HEK293 (cell line): ENCODE data around the gene EML4.

Experiments used
- CTCF ChIA-PET: fragments of 350-600 bp; formaldehyde crosslinking; extraction: SDS; loops from one replicate; lab custom pipeline; 2021; ENCODE audit warnings: antibody characterized with exemption; lab: Yijun Ruan, JAX
- POLR2A ChIA-PET: fragments of 300-600 bp; formaldehyde crosslinking; extraction: SDS; loops from one replicate; lab custom pipeline; 2020; ENCODE audit warnings: antibody characterized with exemption, inconsistent platforms; lab: Yijun Ruan, JAX
- H3K27ac ChIP-seq: fragments of 200-500 bp; sonication (Bioruptor generic); 2 replicates; pipeline ENCODE4 v1.5.1; 2014; ENCODE audit warnings: low read depth, low read length, control low read depth, inconsistent platforms; ENCODE audit errors: extremely low read depth
- H3K36me3 ChIP-seq, 2 experiments: fragments of 200-500 bp in 1 of 2; sonication (Bioruptor generic) in 1 of 2; 1 replicate in 1 of 2; 2 replicates in 1 of 2; pipeline ENCODE4 v1.5.1; 2014 to 2017; ENCODE audit warnings: inconsistent platforms in 2 of 2, low read length in 2 of 2; ENCODE audit not compliant: control insufficient read depth in 2 of 2, insufficient read depth in 1 of 2
- H3K4me1 ChIP-seq: fragments of 200-500 bp; sonication (Bioruptor generic); 2 replicates; pipeline ENCODE4 v1.5.1; 2014; ENCODE audit warnings: mild to moderate bottlenecking, low read length, inconsistent platforms; ENCODE audit not compliant: control insufficient read depth, insufficient read depth
- H3K4me3 ChIP-seq: 2 replicates; pipeline ENCODE4 v1.5.1; 2011; ENCODE audit warnings: low read depth, mild to moderate bottlenecking, control low read depth, low read length, moderate library complexity
- H3K9me3 ChIP-seq: fragments of 200-500 bp; sonication (Bioruptor generic); 2 replicates; pipeline ENCODE4 v1.5.1; 2014; ENCODE audit warnings: low read depth, low read length, inconsistent platforms; ENCODE audit not compliant: control insufficient read depth, insufficient read depth
- ATF2 ChIP-seq: fragments of 450-650 bp; formaldehyde crosslinking; IDR thresholded peaks from 2 replicates; pipeline ENCODE4 v1.5.1; 2016; ENCODE audit warnings: missing biosample characterization, missing genetic modification characterization, low read depth
- GLIS1 ChIP-seq: fragments of 450-650 bp; formaldehyde crosslinking; IDR thresholded peaks from 2 replicates; pipeline ENCODE4 v1.5.1; 2016; ENCODE audit warnings: missing biosample characterization, missing genetic modification characterization
- HOXD13 ChIP-seq: sonication (generic); formaldehyde crosslinking; IDR thresholded peaks from 2 replicates; pipeline ENCODE4 v1.8.0; 2022; ENCODE audit warnings: missing genetic modification reagents, borderline replicate concordance
- KLF16 ChIP-seq: fragments of 450-650 bp; formaldehyde crosslinking; IDR thresholded peaks from 2 replicates; pipeline ENCODE4 v1.5.1; 2017; ENCODE audit warnings: missing biosample characterization, missing genetic modification characterization
- KLF17 ChIP-seq: fragments of 450-650 bp; formaldehyde crosslinking; IDR thresholded peaks from 2 replicates; pipeline ENCODE4 v1.5.1; 2016; ENCODE audit warnings: missing biosample characterization, missing genetic modification characterization
- PRDM10 ChIP-seq: fragments of 450-650 bp; formaldehyde crosslinking; IDR thresholded peaks from 2 replicates; pipeline ENCODE4 v1.5.1; 2016; ENCODE audit warnings: missing biosample characterization, missing genetic modification characterization
- REST ChIP-seq: fragments of 450-650 bp; formaldehyde crosslinking; IDR thresholded peaks from 2 replicates; pipeline ENCODE4 v1.5.1; 2016; ENCODE audit warnings: missing biosample characterization, missing genetic modification characterization
- ZBTB17 ChIP-seq: fragments of 450-650 bp; formaldehyde crosslinking; IDR thresholded peaks from 2 replicates; pipeline ENCODE4 v1.5.1; 2016; ENCODE audit warnings: missing biosample characterization, missing genetic modification characterization
- ZBTB49 ChIP-seq: fragments of 450-650 bp; formaldehyde crosslinking; IDR thresholded peaks from 2 replicates; pipeline ENCODE4 v1.5.1; 2016; ENCODE audit warnings: missing biosample characterization, missing genetic modification characterization, low read depth
- ZBTB6 ChIP-seq: fragments of 450-650 bp; formaldehyde crosslinking; IDR thresholded peaks from 2 replicates; pipeline ENCODE4 v1.5.1; 2017; ENCODE audit warnings: missing biosample characterization, missing genetic modification characterization
- ZFP3 ChIP-seq: fragments of 450-650 bp; formaldehyde crosslinking; IDR thresholded peaks from 2 replicates; pipeline ENCODE4 v1.5.1; 2016; ENCODE audit warnings: low read depth, missing biosample characterization, missing genetic modification characterization
- ZIC2 ChIP-seq: fragments of 450-650 bp; formaldehyde crosslinking; IDR thresholded peaks from 2 replicates; pipeline ENCODE4 v1.5.1; 2016; ENCODE audit warnings: missing biosample characterization, missing genetic modification characterization
- ZNF112 ChIP-seq: fragments of 450-650 bp; formaldehyde crosslinking; IDR thresholded peaks from 2 replicates; pipeline ENCODE4 v1.5.0; 2017; ENCODE audit warnings: missing biosample characterization, missing genetic modification characterization
- ZNF114 ChIP-seq: fragments of 450-650 bp; formaldehyde crosslinking; IDR thresholded peaks from 2 replicates; pipeline ENCODE4 v1.5.0; 2017; ENCODE audit warnings: missing biosample characterization, missing genetic modification characterization
- ZNF311 ChIP-seq: fragments of 450-650 bp; formaldehyde crosslinking; IDR thresholded peaks from 2 replicates; pipeline ENCODE4 v1.5.1; 2017; ENCODE audit warnings: missing biosample characterization, missing genetic modification characterization, borderline replicate concordance
- ZNF391 ChIP-seq: fragments of 450-650 bp; formaldehyde crosslinking; IDR thresholded peaks from 2 replicates; pipeline ENCODE4 v1.5.1; 2016; ENCODE audit warnings: low read depth, missing biosample characterization, missing genetic modification characterization, borderline replicate concordance
- ZNF658 ChIP-seq: fragments of 450-650 bp; formaldehyde crosslinking; IDR thresholded peaks from 2 replicates; pipeline ENCODE4; 2016; ENCODE audit warnings: missing biosample characterization, missing genetic modification characterization
- ZNF660 ChIP-seq: fragments of 450-650 bp; IDR thresholded peaks from 2 replicates; pipeline ENCODE4 v1.5.1; 2018; ENCODE audit warnings: missing biosample characterization, mild to moderate bottlenecking, missing genetic modification characterization
- ZNF777 ChIP-seq: fragments of 450-650 bp; formaldehyde crosslinking; IDR thresholded peaks from 2 replicates; pipeline ENCODE4 v1.5.1; 2017; ENCODE audit warnings: missing biosample characterization, missing genetic modification characterization, borderline replicate concordance
- ZNF830 ChIP-seq: fragments of 450-650 bp; IDR thresholded peaks from 2 replicates; pipeline ENCODE4 v1.5.0; 2018; ENCODE audit warnings: missing biosample characterization, missing genetic modification characterization, low read depth, mild to moderate bottlenecking, moderate library complexity

The EML4 gene

GRCh38 chr2:42316910-42317309 is 147.8 kb downstream of the EML4 start (continued):
- TF ChIP-seq PRDM10 (tag by site-specific recombination) (no peak), ZNF777 (tag by site-specific recombination) (no peak), ZNF391 (tag by site-specific recombination) (no peak), ZFP3 (tag by site-specific recombination) (no peak), ZIC2 (tag by site-specific recombination) (no peak), KLF16 (tag by site-specific recombination) (no peak)

DNA sequence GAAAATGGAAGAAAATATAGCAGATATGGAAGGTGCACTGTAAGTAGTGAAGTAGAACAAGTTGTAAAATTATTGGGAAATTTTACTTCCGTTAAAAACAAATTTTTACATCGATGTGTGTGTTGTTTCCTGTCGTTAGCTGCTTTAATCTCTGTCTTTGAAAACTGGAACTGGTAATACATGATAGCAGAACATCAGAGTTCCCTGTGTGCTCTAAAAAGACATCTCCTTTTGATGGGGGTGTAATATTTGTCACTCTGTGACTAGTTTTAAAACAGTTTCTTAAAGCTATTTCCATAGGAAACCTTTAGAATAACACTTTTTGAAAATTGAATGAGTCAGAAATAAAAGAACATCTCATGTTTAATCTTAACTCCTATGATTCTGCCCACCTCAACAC is 148.3 kb downstream of the EML4 start:
- Histone ChIP-seq H3K9me3 (no peaks in the 10 kb centered on the region), H3K36me3 (peaks cover 0 to 42% of the 10 kb centered on the region in 2 experiments), H3K4me1 (no peaks in the 10 kb centered on the region), H3K27ac (no peak overlapping the region), H3K4me3 (no peak overlapping the region)
- ChIA-PET POLR2A (no interaction called here), CTCF (no interaction called here)
- no peak for TF ChIP-seq ZNF114 (tag by site-specific recombination)
- TF ChIP-seq ZNF660 (tag by site-specific recombination) = no peak
- no peak for TF ChIP-seq ATF2 (tag by site-specific recombination)
- no peak for TF ChIP-seq ZNF112 (tag by site-specific recombination)
- no peak for TF ChIP-seq GLIS1 (tag by site-specific recombination)
- no peak for TF ChIP-seq ZBTB6 (tag by site-specific recombination)
- no peak for TF ChIP-seq ZNF311 (tag by site-specific recombination)
- no peak for TF ChIP-seq KLF17 (tag by site-specific recombination)
- TF ChIP-seq ZNF658 (tag by site-specific recombination) = no peak
- no peak for TF ChIP-seq ZBTB49 (tag by site-specific recombination)
- TF ChIP-seq REST (tag by site-specific recombination) = no peak
- TF ChIP-seq ZBTB17 (tag by site-specific recombination) = no peak
- no peak for TF ChIP-seq ZNF830 (tag by site-specific recombination)
- TF ChIP-seq HOXD13 = no peak
